Endothelial cell of umbilical vein (primary cell): Measurements from ENCODE around the gene ARPIN. TPM values are rescaled to one million over a fixed set of nuclear protein-coding genes. Genes with fewer than 3 reads are reported as not detected.
A peak's percentile ranks its signal among the peaks of the same experiment; 100 is the strongest.

Source experiments
- BruUV-seq: library from RNA; stranded (reverse); fragments of 400-500 nt; replicated peaks from 2 replicates; lab custom pipeline; 2021; lab: Mats Ljungman, UMichigan
- CTCF ChIA-PET: fragments of 300-600, 350-600 bp; sonication (Branson Sonifier 250); formaldehyde crosslinking; loops from one replicate; lab custom pipeline; 2021; ENCODE audit warnings: antibody characterized with exemption, inconsistent platforms; lab: Charles Lee
- POLR2A ChIA-PET: fragments of 300-600, 350-600 bp; sonication (Branson Sonifier 250); formaldehyde crosslinking; loops from one replicate; lab custom pipeline; 2021; ENCODE audit warnings: antibody characterized with exemption, inconsistent platforms; lab: Charles Lee
- DNase-seq: peaks from one replicate; pipeline ENCODE4 v3.0.0-alpha.2; 2011; ENCODE audit warnings: low read depth, low spot score
- FAIRE-seq: peaks from 2 replicates; lab custom pipeline; 2011; peaks lifted over from hg19 to GRCh38; lab: Jason Lieb, UNC
- H2AFZ ChIP-seq: 2 replicates; pipeline ENCODE4 v1.6.0; 2012; ENCODE audit warnings: low read depth, low read length, control low read depth, inconsistent platforms
- H3K27ac ChIP-seq: 2 replicates; pipeline ENCODE4 v1.5.1; 2011; ENCODE audit warnings: low read depth, mild to moderate bottlenecking, control low read depth, low read length, moderate library complexity; ENCODE audit not compliant: insufficient read depth
- H3K27me3 ChIP-seq, 2 experiments: 2 replicates each; pipeline versions ENCODE4 v1.6.0 to v1.6.1; 2011; ENCODE audit warnings: low read length in 2 of 2, mixed read lengths in 1 of 2; ENCODE audit not compliant: control insufficient read depth in 2 of 2, insufficient read depth in 2 of 2
- H3K36me3 ChIP-seq, 2 experiments: 2 replicates in 1 of 2; 3 replicates in 1 of 2; pipeline ENCODE4 v1.5.1; 2011; ENCODE audit warnings: low read length in 2 of 2, mild to moderate bottlenecking in 1 of 2, moderate library complexity in 1 of 2; ENCODE audit not compliant: control insufficient read depth in 2 of 2, insufficient read depth in 2 of 2; ENCODE audit errors: extremely low read depth in 1 of 2
- H3K4me1 ChIP-seq: 3 replicates; pipeline ENCODE4 v1.5.1; 2011; ENCODE audit warnings: mild to moderate bottlenecking, low read length; ENCODE audit not compliant: control insufficient read depth, insufficient read depth; ENCODE audit errors: extremely low read depth
- H3K4me2 ChIP-seq: 2 replicates; pipeline ENCODE4 v1.6.1; 2011; ENCODE audit warnings: low read length, control low read depth, mixed read lengths; ENCODE audit not compliant: insufficient read depth
- H3K4me3 ChIP-seq, 3 experiments: fragments of 200-600 bp in 1 of 3; sonication (generic), shearing (Covaris generic) in 1 of 3; replicated peaks in 1 of 3; 2 replicates each; pipeline ENCODE4 v1.5.1; 2011 to 2016; ENCODE audit warnings: control low read depth in 3 of 3, low read length in 3 of 3, mild to moderate bottlenecking in 2 of 3, inconsistent platforms in 1 of 3, low read depth in 1 of 3, moderate library complexity in 1 of 3; ENCODE audit not compliant: insufficient read depth in 1 of 3
- H3K79me2 ChIP-seq: 2 replicates; pipeline ENCODE4 v1.6.0; 2012; ENCODE audit warnings: low read length, inconsistent platforms; ENCODE audit not compliant: control insufficient read depth, insufficient read depth
- H3K9ac ChIP-seq: replicated peaks from 2 replicates; pipeline ENCODE3; 2011; ENCODE audit warnings: low read length, control low read depth; ENCODE audit not compliant: insufficient read depth; ENCODE audit errors: extremely low read depth
- H3K9me1 ChIP-seq: replicated peaks from 3 replicates; pipeline ENCODE4 v1.6.0; 2011; ENCODE audit warnings: mild to moderate bottlenecking, low read length; ENCODE audit not compliant: control insufficient read depth, insufficient read depth; ENCODE audit errors: extremely low read depth
- H3K9me3 ChIP-seq: replicated peaks from 2 replicates; pipeline ENCODE4 v1.5.1; 2012; ENCODE audit warnings: low read length, inconsistent platforms; ENCODE audit not compliant: control insufficient read depth, insufficient read depth
- H4K20me1 ChIP-seq: replicated peaks from 2 replicates; pipeline ENCODE3; 2011; ENCODE audit warnings: mild to moderate bottlenecking, low read length; ENCODE audit not compliant: control insufficient read depth, insufficient read depth; ENCODE audit errors: extremely low read depth
- EZH2 ChIP-seq: IDR thresholded peaks from 2 replicates; pipeline ENCODE4 v1.6.1; 2012; ENCODE audit warnings: borderline replicate concordance, low read depth, mild to moderate bottlenecking, moderate library complexity, low read length, inconsistent platforms; ENCODE audit not compliant: severe bottlenecking
- FOS ChIP-seq: IDR thresholded peaks from 2 replicates; pipeline ENCODE4 v1.6.1; 2011; ENCODE audit warnings: mild to moderate bottlenecking, low read length, moderate library complexity, borderline replicate concordance; ENCODE audit not compliant: insufficient read depth
- GATA2 ChIP-seq: IDR thresholded peaks from 2 replicates; pipeline ENCODE4 v1.7.0; 2011; ENCODE audit warnings: low read depth, mild to moderate bottlenecking, moderate library complexity, mixed read lengths, low read length; ENCODE audit not compliant: insufficient read length, insufficient read depth
- JUN ChIP-seq: IDR thresholded peaks from 2 replicates; pipeline ENCODE4 v1.6.1; 2011; ENCODE audit warnings: borderline replicate concordance, low read depth; ENCODE audit not compliant: insufficient read length, insufficient read depth
- MYC ChIP-seq: IDR thresholded peaks from one replicate; pipeline ENCODE4 v1.6.1; 2011; ENCODE audit warnings: mild to moderate bottlenecking, low read depth, low read length
- POLR2A ChIP-seq: IDR thresholded peaks from 2 replicates; pipeline ENCODE4 v1.6.1; 2012; ENCODE audit warnings: low read depth, mild to moderate bottlenecking, control low read depth, low read length
- POLR2AphosphoS5 ChIP-seq: IDR thresholded peaks from 2 replicates; pipeline ENCODE4 v1.6.1; 2012; ENCODE audit warnings: low read depth, mild to moderate bottlenecking, control low read depth, low read length, moderate library complexity; ENCODE audit not compliant: insufficient read depth
- dilution Hi-C: fragments of 300-500 bp; cut with MboI; formaldehyde crosslinking; loops from one replicate; pipeline ENCODE4 v1.15.0; 2019; ENCODE audit warnings: low sequenced_read_pairs; ENCODE audit not compliant: extremely low pct_ligation_motif_present
- intact Hi-C: fragments of 100-400 bp; cut with micrococcal nuclease; formaldehyde crosslinking; loops from one replicate; pipeline ENCODE4 v1.10.0; 2022
- polyA plus RNA-seq, 4 experiments: library from polyadenylated mRNA; depleted of rRNA in 3 of 4; stranded (reverse) in 3 of 4; unstranded in 1 of 4; fragments of >200 nt; gene quantifications; 2 replicates each; pipeline versions ENCODE4 v1.2.1 to v1.2.3, GENCODE V29; 2011 to 2012; ENCODE audit warnings: missing spikeins in 1 of 4
- total RNA-seq: library from RNA; stranded (reverse); gene quantifications from 2 replicates; pipeline ENCODE4 v1.2.3, GENCODE V29; 2021
- TF ChIP-seq, protein P1 (sequence below): IDR thresholded peaks from 2 replicates; pipeline ENCODE4 v1.6.1; 2011; ENCODE audit not compliant: insufficient read depth, insufficient read length
- TF ChIP-seq, protein P2 (sequence below), 2 donors: IDR thresholded peaks; 1 replicate in 1 of 2; 2 replicates in 1 of 2; pipeline ENCODE4 v1.5.1; 2011; ENCODE audit warnings: low read length in 2 of 2, mild to moderate bottlenecking in 2 of 2, moderate library complexity in 2 of 2, control low read depth in 1 of 2, inconsistent platforms in 1 of 2, low read depth in 1 of 2; ENCODE audit not compliant: insufficient read depth in 1 of 2; ENCODE audit errors: extremely low read depth in 1 of 2

ARPIN gene
- total and polyA plus RNA-seq, 2 donors (not counting 3 experiments of a cell fraction or from before 2014, with no cell fraction given) = 13.0 to 23.3 TPM

DNA sequence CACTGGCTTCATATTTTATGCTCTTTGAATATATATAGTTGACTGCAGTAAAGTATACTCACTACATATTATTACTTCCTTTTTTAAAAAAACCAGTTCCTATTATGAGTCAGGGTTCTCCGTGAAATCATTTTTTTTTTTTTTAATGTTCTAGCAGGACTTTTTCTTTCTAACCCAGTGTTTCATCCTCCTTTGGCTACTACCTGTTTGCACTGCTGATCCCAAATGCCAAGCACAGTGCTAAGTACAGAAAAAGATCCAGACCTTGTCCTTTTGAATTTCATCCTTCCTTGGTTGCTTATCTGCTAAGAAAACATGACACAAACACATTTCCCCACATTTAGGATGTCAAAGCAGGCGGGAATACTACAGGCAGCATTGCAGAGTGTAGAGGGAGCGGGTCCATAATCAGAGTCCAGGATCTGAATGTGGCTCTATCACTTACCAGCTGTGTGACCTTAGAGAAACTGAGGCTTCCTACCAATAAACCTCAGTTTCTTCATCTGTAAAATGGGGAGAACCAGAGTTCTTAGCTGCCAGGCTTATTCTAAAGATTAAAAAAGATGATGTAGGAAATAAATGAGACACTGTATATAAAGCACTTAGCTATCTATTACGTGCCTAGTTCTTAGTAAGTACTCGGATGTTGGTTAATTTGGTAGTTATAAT is 60.9 kb downstream of the ARPIN start:
- Histone ChIP-seq H3K4me1 (peaks cover 37% of the 10 kb centered on the region), H3K4me2 (peak overlapping the region; percentile 71), H3K9ac (no peak overlapping the region), H3K36me3 (no peaks in the 10 kb centered on the region), H3K4me3 (no peak overlapping the region), H3K27me3 (no peaks in the 10 kb centered on the region), H2AFZ (no peak overlapping the region), H3K9me1 (no peaks in the 10 kb centered on the region), H3K9me3 (no peaks in the 10 kb centered on the region), H3K79me2 (no peaks in the 10 kb centered on the region), H4K20me1 (no peaks in the 10 kb centered on the region), H3K27ac (peak overlapping the region; percentile 68)
- peak; percentile 59 for DNase-seq
- POLR2A ChIA-PET = no interaction called here
- FAIRE-seq = no peak
- CTCF ChIA-PET = interaction anchor here (0.9 to 2.0 kb wide), 4 partner anchors 15 to 91 kb away, joined by 3 to 8 read pairs (median 5); no protein-coding TSS in a partner anchor
- TF ChIP-seq GATA2 = no peak
- no peak for TF ChIP-seq POLR2A
- TF ChIP-seq, protein P1, sequence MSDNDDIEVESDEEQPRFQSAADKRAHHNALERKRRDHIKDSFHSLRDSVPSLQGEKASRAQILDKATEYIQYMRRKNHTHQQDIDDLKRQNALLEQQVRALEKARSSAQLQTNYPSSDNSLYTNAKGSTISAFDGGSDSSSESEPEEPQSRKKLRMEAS = no peak
- no peak for TF ChIP-seq POLR2AphosphoS5
- peak; percentile 30 for TF ChIP-seq JUN
- peak; percentile 63 for TF ChIP-seq FOS
- TF ChIP-seq MYC = no peak
- TF ChIP-seq, protein P2, sequence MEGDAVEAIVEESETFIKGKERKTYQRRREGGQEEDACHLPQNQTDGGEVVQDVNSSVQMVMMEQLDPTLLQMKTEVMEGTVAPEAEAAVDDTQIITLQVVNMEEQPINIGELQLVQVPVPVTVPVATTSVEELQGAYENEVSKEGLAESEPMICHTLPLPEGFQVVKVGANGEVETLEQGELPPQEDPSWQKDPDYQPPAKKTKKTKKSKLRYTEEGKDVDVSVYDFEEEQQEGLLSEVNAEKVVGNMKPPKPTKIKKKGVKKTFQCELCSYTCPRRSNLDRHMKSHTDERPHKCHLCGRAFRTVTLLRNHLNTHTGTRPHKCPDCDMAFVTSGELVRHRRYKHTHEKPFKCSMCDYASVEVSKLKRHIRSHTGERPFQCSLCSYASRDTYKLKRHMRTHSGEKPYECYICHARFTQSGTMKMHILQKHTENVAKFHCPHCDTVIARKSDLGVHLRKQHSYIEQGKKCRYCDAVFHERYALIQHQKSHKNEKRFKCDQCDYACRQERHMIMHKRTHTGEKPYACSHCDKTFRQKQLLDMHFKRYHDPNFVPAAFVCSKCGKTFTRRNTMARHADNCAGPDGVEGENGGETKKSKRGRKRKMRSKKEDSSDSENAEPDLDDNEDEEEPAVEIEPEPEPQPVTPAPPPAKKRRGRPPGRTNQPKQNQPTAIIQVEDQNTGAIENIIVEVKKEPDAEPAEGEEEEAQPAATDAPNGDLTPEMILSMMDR (IDR thresholded peaks at IDR 0.05; ENCODE audit: extremely low read depth in 1 of 2, insufficient read depth in 1 of 2, low read depth in 1 of 2, low read length in 2 of 2) = no peak
- TF ChIP-seq EZH2 = no peak
- no TSS peak for BruUV-seq
- dilution Hi-C loops = loop anchor here (25.0 kb wide), 1 partner anchor 90 kb away; the partner anchor contains the start of gene MESP1
- intact Hi-C loops = loop anchor here (2.0 kb wide), 1 partner anchor 31 kb away; no protein-coding TSS in a partner anchor
